Tibial artery (tissue), 4 donors: ENCODE data around the gene GATM.
A peak's percentile ranks its signal among the peaks of the same experiment; 100 is the strongest.

ENCODE experiments used
- DNase-seq, 2 donors: peaks; one replicate each; pipeline ENCODE4 v3.0.0-alpha.2; 2019
- H3K27ac ChIP-seq, 2 donors: fragments of 200-600 bp; sonication (generic) in 1 of 2; 1 replicate in 1 of 2; 2 replicates in 1 of 2; pipeline ENCODE4 v1.5.1; 2018 to 2019; ENCODE audit warnings: mild to moderate bottlenecking in 1 of 2
- H3K27me3 ChIP-seq, 2 donors: fragments of 200-600 bp; sonication (generic) in 1 of 2; one replicate each; pipeline versions ENCODE4 v1.5.1 to v1.6.0; 2016 to 2019
- H3K36me3 ChIP-seq, 3 donors: fragments of 200-600 bp; sonication (generic) in 2 of 3; one replicate each; pipeline ENCODE4 v1.5.1; 2016 to 2019; ENCODE audit warnings: mild to moderate bottlenecking in 2 of 3
- H3K4me1 ChIP-seq, 4 donors: fragments of 200-600 bp; sonication (generic) in 2 of 4; 1 replicate in 3 of 4; 2 replicates in 1 of 4; pipeline ENCODE4 v1.5.1; 2016 to 2019
- H3K4me3 ChIP-seq, 2 donors: fragments of 200-600 bp; sonication (generic) in 1 of 2; 1 replicate in 1 of 2; 2 replicates in 1 of 2; pipeline ENCODE4 v1.5.1; 2018 to 2019; ENCODE audit warnings: mild to moderate bottlenecking in 2 of 2
- H3K9me3 ChIP-seq, 3 donors: fragments of 200-600 bp; sonication (generic) in 1 of 3; one replicate each; pipeline ENCODE4 v1.5.1; 2016 to 2019
- intact Hi-C: fragments of 100-400 bp; cut with DNase I; formaldehyde crosslinking; loops from one replicate; pipeline ENCODE4 v1.15.0; 2023; ENCODE audit warnings: low total_unique reads
- TF ChIP-seq, protein P1 (sequence below), 2 experiments: fragments of 200-600 bp in 1 of 2; fragments of 450-650 bp in 1 of 2; IDR thresholded peaks; one replicate each; pipeline ENCODE4 v1.5.1; 2017 to 2019; ENCODE audit warnings: antibody characterized with exemption in 2 of 2, mild to moderate bottlenecking in 1 of 2, moderate library complexity in 1 of 2

Gene GATM

DNA sequence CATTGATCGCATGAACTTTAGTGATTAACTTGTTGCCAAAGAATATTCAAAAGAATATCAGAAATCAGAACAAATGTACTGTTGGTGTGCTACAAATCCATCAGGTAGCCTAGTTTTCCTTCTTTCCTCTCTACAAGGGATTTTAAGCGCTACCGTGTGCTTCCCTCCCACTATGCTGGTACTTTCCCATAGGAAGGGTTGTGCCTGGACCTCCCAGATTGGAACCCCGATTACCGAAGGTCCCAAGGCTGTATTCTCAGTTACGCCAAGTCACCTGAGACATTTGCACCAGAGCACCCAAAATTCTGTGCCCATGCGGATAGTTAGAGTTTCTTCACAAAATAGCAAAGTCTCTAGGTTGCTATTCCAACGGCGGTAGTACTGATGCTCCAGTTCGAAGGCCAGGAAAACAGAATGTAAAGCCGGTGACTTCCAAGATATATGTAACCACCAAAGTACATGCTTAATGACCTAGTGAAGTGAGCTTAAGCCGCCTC, 23.4 kb upstream of the GATM start:
- H3K4me1 ChIP-seq = peaks cover 0 to 29% (median 15%) of the 10 kb centered on the region in 4 donors
- H3K36me3 ChIP-seq = peaks cover 12 to 17% (median 12%) of the 10 kb centered on the region in 3 donors
- intact Hi-C loops = loop anchor here (2.0 to 10.0 kb wide), 3 partner anchors 119 to 235 kb away; no protein-coding TSS in a partner anchor
- TF ChIP-seq, protein P1, sequence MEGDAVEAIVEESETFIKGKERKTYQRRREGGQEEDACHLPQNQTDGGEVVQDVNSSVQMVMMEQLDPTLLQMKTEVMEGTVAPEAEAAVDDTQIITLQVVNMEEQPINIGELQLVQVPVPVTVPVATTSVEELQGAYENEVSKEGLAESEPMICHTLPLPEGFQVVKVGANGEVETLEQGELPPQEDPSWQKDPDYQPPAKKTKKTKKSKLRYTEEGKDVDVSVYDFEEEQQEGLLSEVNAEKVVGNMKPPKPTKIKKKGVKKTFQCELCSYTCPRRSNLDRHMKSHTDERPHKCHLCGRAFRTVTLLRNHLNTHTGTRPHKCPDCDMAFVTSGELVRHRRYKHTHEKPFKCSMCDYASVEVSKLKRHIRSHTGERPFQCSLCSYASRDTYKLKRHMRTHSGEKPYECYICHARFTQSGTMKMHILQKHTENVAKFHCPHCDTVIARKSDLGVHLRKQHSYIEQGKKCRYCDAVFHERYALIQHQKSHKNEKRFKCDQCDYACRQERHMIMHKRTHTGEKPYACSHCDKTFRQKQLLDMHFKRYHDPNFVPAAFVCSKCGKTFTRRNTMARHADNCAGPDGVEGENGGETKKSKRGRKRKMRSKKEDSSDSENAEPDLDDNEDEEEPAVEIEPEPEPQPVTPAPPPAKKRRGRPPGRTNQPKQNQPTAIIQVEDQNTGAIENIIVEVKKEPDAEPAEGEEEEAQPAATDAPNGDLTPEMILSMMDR (IDR thresholded peaks at IDR 0.05) = no peak
- peak overlapping the region; percentile 90 to 93 for H3K27ac ChIP-seq
- peak overlapping the region; percentile 76 to 88 for H3K4me3 ChIP-seq
- no peaks in the 10 kb centered on the region for H3K27me3 ChIP-seq
- no peaks in the 10 kb centered on the region for H3K9me3 ChIP-seq
- DNase-seq = no peak

DNA sequence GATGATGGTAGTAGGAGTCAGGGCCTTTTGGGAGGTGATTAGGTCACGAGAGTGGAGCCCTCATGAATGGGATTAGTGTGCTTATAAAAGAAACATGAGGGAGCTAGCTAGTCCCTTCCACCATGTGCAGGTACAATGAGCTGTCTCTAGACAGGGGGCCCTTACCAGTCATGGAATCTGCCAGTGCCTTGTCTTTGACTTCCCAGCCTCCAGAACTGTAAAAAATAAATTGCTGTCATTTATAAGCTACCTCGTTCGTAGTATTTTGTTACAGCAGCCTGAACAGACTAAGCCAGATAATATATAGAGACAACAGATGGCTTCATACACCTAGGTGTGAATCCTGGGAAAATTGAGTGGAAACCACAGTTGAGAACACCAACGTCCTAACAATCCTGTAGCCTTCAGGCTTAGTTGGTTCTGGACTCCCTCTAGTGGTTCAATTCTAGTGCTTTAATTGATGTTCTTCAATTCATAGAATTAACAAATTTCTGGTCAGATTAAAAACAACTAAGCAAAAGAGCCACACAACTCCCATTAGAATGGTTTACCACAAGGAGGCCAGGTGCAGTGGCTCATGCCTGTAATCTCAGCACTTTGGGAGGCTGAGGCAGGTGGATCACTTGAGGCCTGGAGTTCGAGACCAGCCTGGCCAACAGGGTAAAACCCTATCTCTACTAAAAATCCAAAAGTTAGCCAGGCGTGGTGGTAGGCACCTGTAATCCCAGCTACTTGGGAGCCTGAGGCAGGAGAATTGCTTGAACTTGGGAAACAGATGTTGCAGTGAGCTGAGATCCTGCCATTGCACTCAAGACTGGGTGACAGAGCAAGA, 21.3 kb upstream of the GATM start:
- Histone ChIP-seq H3K4me3 (no peak overlapping the region), H3K9me3 (no peaks in the 10 kb centered on the region), H3K27me3 (peaks cover 0 to 4% of the 10 kb centered on the region in 2 donors), H3K27ac (no peak overlapping the region), H3K4me1 (peaks cover 0 to 17% (median 10%) of the 10 kb centered on the region in 4 donors), H3K36me3 (no peaks in the 10 kb centered on the region)
- TF ChIP-seq, protein P1 (IDR thresholded peaks at IDR 0.05) = peak; percentile 73 to 78
- no peak for DNase-seq
- intact Hi-C loops = loop anchor here (10.0 kb wide), 2 partner anchors 95 to 195 kb away; no protein-coding TSS in a partner anchor

DNA sequence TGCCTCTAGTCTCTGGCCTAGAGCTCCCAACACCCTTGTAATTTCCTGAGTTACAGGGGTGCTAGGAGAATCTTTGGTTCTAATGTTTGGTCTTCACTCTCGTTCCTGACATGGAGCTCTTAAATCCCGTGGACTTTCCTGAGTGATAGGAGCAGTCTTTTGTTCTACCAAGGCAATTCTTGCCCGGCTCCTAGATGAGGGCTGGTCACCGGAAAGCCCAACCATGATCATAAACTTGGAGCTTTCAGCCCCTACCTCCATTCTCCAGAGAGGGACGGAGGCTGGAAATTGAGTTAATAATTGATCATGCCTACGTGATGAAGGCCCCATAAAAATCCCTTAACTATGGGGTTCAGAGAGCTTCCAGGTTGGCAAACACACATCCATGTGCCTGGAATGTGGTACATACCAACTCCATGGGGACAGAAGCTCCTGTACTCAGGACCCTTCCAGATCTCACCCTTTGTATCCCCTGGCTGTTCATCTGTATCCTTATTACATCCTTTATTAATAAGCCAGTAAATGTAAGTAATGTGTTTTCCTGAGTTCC, 18.8 kb upstream of the GATM start:
- Histone ChIP-seq H3K27ac (no peak overlapping the region), H3K4me1 (peaks cover 0 to 4% (median 2%) of the 10 kb centered on the region in 4 donors)
- intact Hi-C loops = loop anchor here (10.0 kb wide), 1 partner anchor 92 kb away; no protein-coding TSS in a partner anchor

DNA sequence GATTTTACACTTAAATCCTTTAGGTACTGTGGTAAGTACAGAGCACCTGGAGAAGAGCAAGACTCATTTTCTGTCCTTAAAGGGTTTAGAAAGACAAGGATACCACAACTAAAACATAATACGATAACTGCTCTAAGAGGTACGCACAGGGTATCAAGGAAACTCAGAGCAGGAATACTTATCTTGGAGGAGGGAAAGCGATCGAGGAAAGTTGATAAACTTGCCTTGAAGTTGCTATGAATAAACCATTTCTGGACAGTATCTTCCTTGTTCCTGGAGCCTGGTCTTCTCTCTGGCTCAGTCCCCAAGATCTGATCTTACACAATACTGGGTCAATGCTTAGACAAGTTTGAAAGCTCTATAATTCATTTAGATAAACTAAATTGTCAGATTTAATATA, 17.6 kb upstream of the GATM start:
- no peak overlapping the region for H3K27ac ChIP-seq
- H3K9me3 ChIP-seq = no peaks in the 10 kb centered on the region
- TF ChIP-seq, protein P1 (IDR thresholded peaks at IDR 0.05) = no peak
- H3K4me3 ChIP-seq = no peak overlapping the region
- peaks cover 0 to 4% of the 10 kb centered on the region in 2 donors for H3K27me3 ChIP-seq
- no peaks in the 10 kb centered on the region for H3K4me1 ChIP-seq
- intact Hi-C loops = loop anchor here (10.0 kb wide), 1 partner anchor 91 kb away; no protein-coding TSS in a partner anchor
- H3K36me3 ChIP-seq = no peaks in the 10 kb centered on the region
- no peak for DNase-seq

More for the DNA sequence above, 18.8 kb upstream of the GATM start:
- Histone ChIP-seq H3K27me3 (peaks cover 0 to 4% of the 10 kb centered on the region in 2 donors), H3K9me3 (no peaks in the 10 kb centered on the region), H3K4me3 (no peak overlapping the region), H3K36me3 (no peaks in the 10 kb centered on the region)
- TF ChIP-seq, protein P1 (IDR thresholded peaks at IDR 0.05) = no peak
- no peak for DNase-seq

DNA sequence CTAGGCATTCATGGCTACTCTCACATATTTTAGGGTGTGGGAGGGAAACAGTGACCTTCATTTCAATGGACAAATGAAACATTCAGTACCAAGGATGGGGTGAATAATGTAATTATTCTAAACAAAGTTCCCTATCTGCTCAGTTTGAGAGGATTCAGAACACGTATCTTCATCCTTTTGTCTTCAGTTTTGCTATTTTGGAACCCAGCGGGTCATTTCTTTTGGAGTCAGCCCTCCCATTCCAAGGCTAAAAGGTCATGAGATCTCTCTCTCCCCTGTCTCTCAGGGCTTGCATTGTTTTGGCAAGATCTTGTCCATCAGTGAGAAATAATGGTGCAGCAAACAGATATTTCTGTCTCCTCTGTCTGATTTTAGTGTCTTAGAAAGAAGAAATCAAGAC, 16.3 kb upstream of the GATM start:
- Histone ChIP-seq H3K36me3 (no peaks in the 10 kb centered on the region), H3K4me3 (no peak overlapping the region), H3K27me3 (peaks cover 0 to 4% of the 10 kb centered on the region in 2 donors), H3K4me1 (no peaks in the 10 kb centered on the region), H3K27ac (no peak overlapping the region), H3K9me3 (no peaks in the 10 kb centered on the region)
- no peak for DNase-seq
- TF ChIP-seq, protein P1 (IDR thresholded peaks at IDR 0.05) = no peak
- intact Hi-C loops = loop anchor here (10.0 kb wide), 1 partner anchor 90 kb away; no protein-coding TSS in a partner anchor
